ENCODE data around the gene KCNH2. TPM values are rescaled to one million over a fixed set of nuclear protein-coding genes. Genes with fewer than 3 reads are reported as not detected.

The KCNH2 gene
- total RNA-seq, 1 experiment from 2014 or later: 0.22 TPM

DNA sequence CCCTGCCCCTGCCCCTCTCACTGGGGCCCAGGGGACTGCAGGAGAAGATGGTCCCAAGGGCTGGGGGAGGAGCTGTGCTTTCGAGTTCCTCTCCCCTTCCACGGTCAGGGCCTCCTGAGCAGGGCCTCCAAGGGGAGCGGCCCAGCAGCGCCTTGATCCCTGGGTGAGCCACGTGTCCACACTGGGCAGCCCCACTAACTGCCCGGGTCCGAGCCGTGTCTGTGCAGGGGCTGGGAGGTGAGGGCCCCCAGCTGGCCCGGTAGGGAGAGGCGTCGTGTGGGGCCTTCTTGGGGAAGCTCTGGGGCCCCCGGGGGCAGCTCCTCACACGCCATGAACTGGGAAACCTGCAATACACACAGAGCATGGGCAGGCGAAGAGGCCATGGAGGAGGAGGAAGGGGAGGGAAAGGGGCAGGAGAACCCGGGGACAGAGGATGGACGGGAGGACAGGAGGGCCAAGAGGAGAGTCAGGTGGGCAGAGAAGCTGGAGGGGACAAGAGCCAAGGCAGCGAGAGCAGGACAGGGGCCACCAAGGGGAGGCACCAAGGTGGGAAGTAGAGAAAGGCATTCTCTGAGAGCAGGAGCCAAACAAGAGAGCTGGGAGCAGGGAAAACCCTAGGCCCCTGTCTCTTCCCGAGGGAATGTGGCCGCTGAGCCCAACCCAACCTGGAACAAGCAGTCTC is 32.8 kb downstream of the KCNH2 start:
- no peak for DNase-seq

DNA sequence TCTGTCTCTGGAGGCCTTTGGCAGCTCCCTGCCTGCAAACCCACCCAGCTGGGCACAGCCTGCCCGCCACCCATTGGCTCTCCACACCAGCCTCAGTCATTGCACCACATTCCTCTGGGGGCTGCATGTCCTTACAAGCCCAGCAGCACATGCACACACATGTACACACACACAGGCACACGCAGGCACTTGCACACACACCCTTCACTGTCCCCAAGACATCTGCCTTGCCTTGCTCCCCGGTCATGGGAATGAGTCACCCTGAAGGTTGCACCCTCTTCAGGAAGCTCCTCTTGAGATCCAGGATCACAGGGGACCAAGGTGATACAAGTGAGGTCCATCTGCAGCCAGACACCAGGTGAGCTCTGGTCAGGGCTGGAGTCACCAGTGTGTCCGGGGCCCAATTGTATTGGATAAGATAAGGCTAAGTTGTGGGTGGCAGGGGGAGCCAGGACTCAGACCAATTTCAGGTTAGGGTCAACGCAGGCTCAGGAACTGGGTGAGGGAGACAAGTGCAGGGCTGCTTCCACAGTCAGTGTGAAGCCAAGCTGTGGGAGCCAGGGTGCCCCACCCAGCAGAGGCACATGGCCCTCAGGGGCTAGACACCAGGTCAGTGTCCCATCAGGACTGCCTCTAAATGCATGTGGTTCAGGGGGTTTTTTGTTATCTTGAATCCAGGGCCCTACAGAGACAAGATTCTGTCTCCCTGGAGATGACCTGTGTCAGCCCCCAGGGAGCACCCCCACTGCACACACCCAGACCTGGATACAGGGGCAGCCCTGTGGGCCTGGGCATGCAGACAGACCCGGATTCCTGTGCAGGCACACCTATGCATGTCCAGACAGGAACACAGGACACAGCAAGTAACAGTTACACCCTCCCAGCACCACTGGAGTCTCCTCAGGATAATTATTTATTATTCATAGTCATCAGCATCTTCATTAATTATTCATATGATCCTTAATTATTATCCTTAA is 33.8 kb downstream of the KCNH2 start:
- Histone ChIP-seq H3K79me2 (ENCODE audit: low read length) (no peaks in the 10 kb centered on the region), H3K4me1 (ENCODE audit: low read length) (peaks cover 5% of the 10 kb centered on the region; the same call in 1 of the 2 replicates), H3K36me3 (ENCODE audit: insufficient read depth, low read length) (no peaks in the 10 kb centered on the region), H3K4me2 (ENCODE audit: low read depth, low read length, poor library complexity, severe bottlenecking) (no peak overlapping the region), H3K4me3 (ENCODE audit: low read length) (no peak overlapping the region), H3K27ac (ENCODE audit: low read length) (no peak overlapping the region), H3K9me3 (ENCODE audit: low read length) (no peaks in the 10 kb centered on the region), H3K27me3 (ENCODE audit: low read length) (no peaks in the 10 kb centered on the region), H3K9me2 (replicated peaks; ENCODE audit: insufficient read depth, low read length) (no peaks in the 10 kb centered on the region), H3K9ac (ENCODE audit: low read length) (no peak overlapping the region), H2AFZ (ENCODE audit: low read length) (no peak overlapping the region), H4K20me1 (ENCODE audit: insufficient read depth, low read depth, low read length) (no peaks in the 10 kb centered on the region)
- DNase-seq: no peak

More for the DNA sequence above, 32.8 kb downstream of the KCNH2 start:
- Histone ChIP-seq H3K4me2 (ENCODE audit: low read depth, low read length, poor library complexity, severe bottlenecking) (no peak overlapping the region), H2AFZ (ENCODE audit: low read length) (no peak overlapping the region), H3K79me2 (ENCODE audit: low read length) (no peaks in the 10 kb centered on the region), H3K27ac (ENCODE audit: low read length) (no peak overlapping the region), H3K4me3 (ENCODE audit: low read length) (no peak overlapping the region), H3K27me3 (ENCODE audit: low read length) (no peaks in the 10 kb centered on the region), H3K4me1 (ENCODE audit: low read length) (peaks cover 5% of the 10 kb centered on the region; the same call in 1 of the 2 replicates), H3K36me3 (ENCODE audit: insufficient read depth, low read length) (no peaks in the 10 kb centered on the region), H4K20me1 (ENCODE audit: insufficient read depth, low read depth, low read length) (no peaks in the 10 kb centered on the region), H3K9me2 (replicated peaks; ENCODE audit: insufficient read depth, low read length) (no peaks in the 10 kb centered on the region), H3K9ac (ENCODE audit: low read length) (no peak overlapping the region), H3K9me3 (ENCODE audit: low read length) (no peaks in the 10 kb centered on the region)

DNA sequence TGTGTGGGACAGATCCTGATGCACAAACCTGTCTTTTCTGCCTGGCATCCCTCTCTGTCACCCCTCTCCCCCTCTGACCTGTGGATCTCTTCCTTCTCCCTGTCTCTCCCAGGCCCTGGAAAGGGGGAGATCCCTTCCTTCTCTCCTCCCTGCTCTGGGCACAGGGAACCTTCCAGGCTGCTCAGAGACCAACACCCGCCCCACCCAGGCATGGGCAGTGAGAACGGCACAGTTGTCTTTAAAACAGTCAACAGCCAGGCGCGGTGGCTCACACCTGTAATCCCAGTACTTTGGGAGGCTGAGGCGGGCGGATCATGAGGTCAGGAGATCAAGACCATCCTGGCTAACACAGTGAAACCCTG is 34.7 kb downstream of the KCNH2 start:
- no peaks in the 10 kb centered on the region for H4K20me1 ChIP-seq (ENCODE audit: insufficient read depth, low read depth, low read length)
- no peaks in the 10 kb centered on the region for H3K27me3 ChIP-seq (ENCODE audit: low read length)
- peaks cover 5% of the 10 kb centered on the region; the same call in 1 of the 2 replicates for H3K4me1 ChIP-seq (ENCODE audit: low read length)
- H3K4me3 ChIP-seq (ENCODE audit: low read length): no peak overlapping the region
- no peak overlapping the region for H3K27ac ChIP-seq (ENCODE audit: low read length)
- no peak overlapping the region for H2AFZ ChIP-seq (ENCODE audit: low read length)
- no peaks in the 10 kb centered on the region for H3K9me2 ChIP-seq (replicated peaks; ENCODE audit: insufficient read depth, low read length)
- H3K9ac ChIP-seq (ENCODE audit: low read length): no peak overlapping the region
- no peak overlapping the region for H3K4me2 ChIP-seq (ENCODE audit: low read depth, low read length, poor library complexity, severe bottlenecking)
- H3K9me3 ChIP-seq (ENCODE audit: low read length): no peaks in the 10 kb centered on the region
- no peak for DNase-seq
- no peaks in the 10 kb centered on the region for H3K36me3 ChIP-seq (ENCODE audit: insufficient read depth, low read length)
- no peaks in the 10 kb centered on the region for H3K79me2 ChIP-seq (ENCODE audit: low read length)

DNA sequence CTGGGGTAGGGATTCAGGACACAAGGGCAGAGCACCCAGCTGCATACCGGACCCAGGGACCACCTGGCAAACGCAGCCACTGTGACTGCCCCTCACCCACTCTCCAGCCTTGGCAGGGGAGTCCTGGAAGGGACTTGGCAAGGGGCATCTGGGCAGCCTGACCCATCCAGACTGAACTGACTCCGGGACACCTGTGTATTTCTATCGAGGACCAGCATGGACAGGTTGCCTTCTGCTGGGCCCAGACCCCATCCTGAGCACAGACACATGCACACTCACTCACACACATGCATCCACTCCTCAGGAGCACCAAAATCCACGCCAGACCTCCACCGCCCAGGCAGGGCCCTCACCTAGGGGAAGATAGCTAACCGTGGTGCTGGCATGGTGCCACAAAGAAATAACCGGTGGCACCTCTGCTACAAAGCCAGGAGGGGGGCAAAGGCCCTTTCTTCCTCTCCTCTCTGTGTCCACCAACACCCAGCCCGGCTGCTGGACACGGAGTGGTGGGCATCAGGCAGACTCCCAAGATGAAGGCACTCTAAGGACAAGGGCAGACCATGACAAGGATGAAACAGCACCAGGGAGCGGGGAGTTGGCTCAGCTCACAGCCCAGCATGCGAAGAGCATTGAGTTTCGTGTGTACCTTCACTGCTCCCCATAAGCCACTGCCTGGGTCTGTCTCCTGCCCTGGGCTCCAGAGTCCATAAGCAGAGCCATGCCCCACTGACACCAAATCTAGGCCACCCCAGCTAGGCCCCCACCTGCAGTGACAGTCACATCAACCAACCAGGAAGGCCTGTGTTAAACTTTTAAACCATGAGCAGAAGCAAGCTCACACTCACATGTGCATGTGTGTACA is 35.3 kb downstream of the KCNH2 start:
- H3K9me2 ChIP-seq (replicated peaks; ENCODE audit: insufficient read depth, low read length): no peaks in the 10 kb centered on the region
- DNase-seq: no peak
- H3K27me3 ChIP-seq (ENCODE audit: low read length): no peaks in the 10 kb centered on the region
- no peak overlapping the region for H3K4me3 ChIP-seq (ENCODE audit: low read length)
- H2AFZ ChIP-seq (ENCODE audit: low read length): no peak overlapping the region
- H3K4me2 ChIP-seq (ENCODE audit: low read depth, low read length, poor library complexity, severe bottlenecking): no peak overlapping the region
- H3K4me1 ChIP-seq (ENCODE audit: low read length): peaks cover 5% of the 10 kb centered on the region; the same call in 1 of the 2 replicates
- H3K79me2 ChIP-seq (ENCODE audit: low read length): no peaks in the 10 kb centered on the region
- H3K9me3 ChIP-seq (ENCODE audit: low read length): no peaks in the 10 kb centered on the region
- no peaks in the 10 kb centered on the region for H4K20me1 ChIP-seq (ENCODE audit: insufficient read depth, low read depth, low read length)
- no peak overlapping the region for H3K9ac ChIP-seq (ENCODE audit: low read length)
- H3K36me3 ChIP-seq (ENCODE audit: insufficient read depth, low read length): no peaks in the 10 kb centered on the region
- no peak overlapping the region for H3K27ac ChIP-seq (ENCODE audit: low read length)

DNA sequence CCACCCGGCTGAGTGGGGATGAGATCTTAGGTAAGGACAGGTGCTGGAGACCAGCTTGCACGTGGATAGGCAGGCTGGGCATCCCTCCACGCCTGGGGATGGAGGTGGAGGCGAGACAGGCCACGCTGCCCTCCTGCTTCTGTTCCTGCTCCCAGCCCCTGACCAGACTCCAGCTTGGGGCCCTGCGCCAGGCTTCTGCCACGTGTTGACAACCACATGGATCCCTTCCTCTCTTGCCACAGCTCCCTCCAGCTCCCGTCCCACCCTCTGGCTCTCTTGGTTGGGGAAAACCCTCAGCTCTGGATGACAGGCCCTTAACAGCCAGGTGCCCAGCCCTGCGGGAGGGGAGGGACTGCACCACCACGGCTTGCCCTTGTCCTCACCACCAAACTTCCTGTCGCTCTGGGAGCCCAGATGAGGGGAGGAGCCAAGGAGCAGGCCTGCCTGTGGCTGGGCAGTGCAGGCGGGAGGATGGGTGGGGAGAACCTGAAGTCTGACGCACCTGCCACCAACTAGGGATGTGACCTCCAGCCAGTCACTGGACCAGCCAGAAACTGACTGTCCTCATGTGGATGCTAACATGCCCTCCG is 36.0 kb downstream of the KCNH2 start:
- H2AFZ ChIP-seq (ENCODE audit: low read length): no peak overlapping the region
- H3K4me3 ChIP-seq (ENCODE audit: low read length): no peak overlapping the region
- H3K36me3 ChIP-seq (ENCODE audit: insufficient read depth, low read length): no peaks in the 10 kb centered on the region
- no peaks in the 10 kb centered on the region for H3K9me3 ChIP-seq (ENCODE audit: low read length)
- H3K9me2 ChIP-seq (replicated peaks; ENCODE audit: insufficient read depth, low read length): no peaks in the 10 kb centered on the region
- H3K79me2 ChIP-seq (ENCODE audit: low read length): no peaks in the 10 kb centered on the region
- DNase-seq: no peak
- no peak overlapping the region for H3K4me2 ChIP-seq (ENCODE audit: low read depth, low read length, poor library complexity, severe bottlenecking)
- H4K20me1 ChIP-seq (ENCODE audit: insufficient read depth, low read depth, low read length): no peaks in the 10 kb centered on the region
- no peaks in the 10 kb centered on the region for H3K27me3 ChIP-seq (ENCODE audit: low read length)
- no peak overlapping the region for H3K9ac ChIP-seq (ENCODE audit: low read length)
- H3K4me1 ChIP-seq (ENCODE audit: low read length): peaks cover 5% of the 10 kb centered on the region; the same call in 1 of the 2 replicates
- no peak overlapping the region for H3K27ac ChIP-seq (ENCODE audit: low read length)

DNA sequence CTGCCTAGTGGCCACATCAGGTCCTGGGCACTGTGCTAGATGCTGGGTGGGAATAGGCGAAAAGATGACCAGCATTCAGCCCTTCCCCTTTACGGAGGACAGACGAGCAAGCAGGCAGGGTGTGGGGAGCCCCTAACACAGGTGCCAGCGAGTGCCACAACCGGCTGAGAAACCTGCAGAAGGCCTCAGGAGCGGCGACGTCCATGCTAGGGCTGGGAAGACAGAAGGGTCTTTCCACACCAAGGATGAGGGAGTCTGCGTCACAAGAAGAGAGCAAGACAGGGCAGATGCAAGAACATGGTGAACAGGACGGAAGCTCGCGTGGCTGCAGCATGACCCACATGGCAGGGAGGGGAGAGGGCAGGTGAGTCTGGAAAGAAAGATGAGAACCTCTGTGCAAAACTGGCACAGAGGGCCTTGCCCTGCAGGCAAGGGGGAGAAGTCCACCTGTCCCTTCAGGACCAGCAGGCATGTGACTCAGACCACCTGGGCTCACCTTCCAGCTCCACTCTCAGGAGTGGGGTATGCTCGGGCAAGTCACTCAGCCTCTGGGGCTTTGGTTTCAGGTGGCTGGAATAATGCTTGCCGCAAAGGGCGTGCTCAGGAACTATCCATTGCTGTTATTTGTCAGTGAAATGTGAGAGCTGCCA is 36.6 kb downstream of the KCNH2 start:
- H3K9me3 ChIP-seq (ENCODE audit: low read length): no peaks in the 10 kb centered on the region
- H3K27me3 ChIP-seq (ENCODE audit: low read length): no peaks in the 10 kb centered on the region
- H3K9me2 ChIP-seq (replicated peaks; ENCODE audit: insufficient read depth, low read length): no peaks in the 10 kb centered on the region
- no peak overlapping the region for H2AFZ ChIP-seq (ENCODE audit: low read length)
- H3K36me3 ChIP-seq (ENCODE audit: insufficient read depth, low read length): no peaks in the 10 kb centered on the region
- H3K27ac ChIP-seq (ENCODE audit: low read length): no peak overlapping the region
- no peak overlapping the region for H3K9ac ChIP-seq (ENCODE audit: low read length)
- no peaks in the 10 kb centered on the region for H3K79me2 ChIP-seq (ENCODE audit: low read length)
- H3K4me1 ChIP-seq (ENCODE audit: low read length): peaks cover 5% of the 10 kb centered on the region; the same call in 1 of the 2 replicates
- H3K4me3 ChIP-seq (ENCODE audit: low read length): no peak overlapping the region
- no peaks in the 10 kb centered on the region for H4K20me1 ChIP-seq (ENCODE audit: insufficient read depth, low read depth, low read length)
- no peak overlapping the region for H3K4me2 ChIP-seq (ENCODE audit: low read depth, low read length, poor library complexity, severe bottlenecking)
- no peak for DNase-seq

DNA sequence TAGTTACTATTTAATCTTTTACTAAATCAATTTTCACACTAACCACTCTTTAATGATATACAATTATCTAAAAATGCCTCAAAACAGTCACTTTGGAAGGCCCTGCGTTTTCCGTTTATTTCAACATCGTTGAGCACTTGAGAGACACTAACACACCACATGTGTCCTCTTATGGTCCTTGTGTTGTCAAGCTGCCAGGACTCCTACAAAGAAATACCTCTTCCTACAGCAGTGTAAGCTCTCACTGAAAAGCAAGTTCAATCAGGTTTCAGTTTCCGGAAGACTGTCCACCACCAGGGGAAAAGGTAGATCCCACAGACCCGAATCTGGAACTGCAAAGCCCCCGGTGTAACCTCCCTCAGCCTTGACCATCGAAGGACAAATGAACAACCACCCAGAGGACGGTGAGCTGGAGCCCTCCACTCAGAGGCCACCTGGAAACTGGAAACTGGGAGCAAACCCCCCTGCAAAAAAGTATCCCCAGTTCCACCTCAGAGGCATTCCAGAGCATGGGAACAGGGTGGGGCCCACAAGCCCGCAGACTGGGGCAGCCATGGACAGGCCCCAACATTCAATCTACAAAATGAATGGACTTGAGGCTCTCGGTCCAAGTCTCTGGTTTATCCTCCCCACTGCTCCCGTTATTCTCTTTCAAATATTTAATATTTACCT is 37.6 kb downstream of the KCNH2 start:
- H3K4me1 ChIP-seq (ENCODE audit: low read length): peaks cover 5% of the 10 kb centered on the region; the same call in 1 of the 2 replicates
- no peak overlapping the region for H3K4me2 ChIP-seq (ENCODE audit: low read depth, low read length, poor library complexity, severe bottlenecking)
- H2AFZ ChIP-seq (ENCODE audit: low read length): no peak overlapping the region
- H3K79me2 ChIP-seq (ENCODE audit: low read length): no peaks in the 10 kb centered on the region
- no peak overlapping the region for H3K4me3 ChIP-seq (ENCODE audit: low read length)
- no peaks in the 10 kb centered on the region for H3K27me3 ChIP-seq (ENCODE audit: low read length)
- H3K27ac ChIP-seq (ENCODE audit: low read length): no peak overlapping the region
- H3K9me2 ChIP-seq (replicated peaks; ENCODE audit: insufficient read depth, low read length): no peaks in the 10 kb centered on the region
- H3K9ac ChIP-seq (ENCODE audit: low read length): no peak overlapping the region
- DNase-seq: no peak
- no peaks in the 10 kb centered on the region for H3K9me3 ChIP-seq (ENCODE audit: low read length)
- no peaks in the 10 kb centered on the region for H4K20me1 ChIP-seq (ENCODE audit: insufficient read depth, low read depth, low read length)
- no peaks in the 10 kb centered on the region for H3K36me3 ChIP-seq (ENCODE audit: insufficient read depth, low read length)
